Prostate gland (tissue), 2 donors: ENCODE data around the gene MRPL49.

Experiments
- CTCF ChIP-seq, 4 experiments: fragments of 200-600 bp in 2 of 4; fragments of 450-650 bp in 2 of 4; sonication (generic) in 2 of 4; IDR thresholded peaks; 1 replicate in 3 of 4; 2 replicates in 1 of 4; pipeline ENCODE4 v1.5.1; 2016 to 2019; ENCODE audit warnings: antibody characterized with exemption in 4 of 4, mild to moderate bottlenecking in 2 of 4, moderate library complexity in 2 of 4
- POLR2A ChIP-seq: fragments of 450-650 bp; IDR thresholded peaks from one replicate; pipeline ENCODE4 v1.6.1; 2016; ENCODE audit warnings: antibody characterized with exemption, mild to moderate bottlenecking

- TF ChIP-seq CTCF (IDR thresholded peaks at IDR 0.05), result no peak
- TF ChIP-seq POLR2A, result no peak
These were observed 15.0 kb upstream of the MRPL49 start for GRCh38 chr11:65107078-65107477.
